ENCODE measurements around the gene TBCA. TPM values are rescaled to one million over a fixed set of nuclear protein-coding genes. Genes with fewer than 3 reads are reported as not detected.

Gene TBCA
- total and polyA plus RNA-seq, 2 donors from 2014 or later = 124 to 407 TPM

DNA sequence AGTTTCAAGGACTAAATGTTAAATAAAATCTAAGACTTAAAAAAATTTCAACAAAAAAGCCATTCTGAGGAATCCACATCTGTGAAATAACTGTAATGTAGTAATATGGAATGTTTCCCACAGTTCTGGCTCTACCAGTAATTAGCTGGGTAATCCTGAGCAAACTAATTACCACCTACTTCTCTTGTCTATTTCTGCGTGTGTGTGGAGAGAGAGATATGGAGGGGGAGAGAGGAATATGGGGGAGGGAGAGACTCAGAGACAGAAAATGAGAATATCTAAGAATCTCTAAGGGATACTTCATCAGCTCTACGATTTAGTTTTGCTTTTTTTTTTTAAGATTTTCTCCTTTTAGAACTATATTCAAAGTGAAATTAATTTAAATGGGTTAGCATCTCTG lies 28.0 kb downstream of the TBCA start:
- Histone ChIP-seq H3K4me1 (ENCODE audit: control insufficient read depth in 2 of 3, insufficient read depth in 2 of 3, low read depth in 1 of 3, low read length in 3 of 3) (peaks cover 0 to 6% (median 0%) of the 10 kb centered on the region in 3 donors), H3K4me3 (ENCODE audit: low read length in 3 of 3) (no peak overlapping the region), H3K27me3 (ENCODE audit: control insufficient read depth, insufficient read depth, low read length) (no peaks in the 10 kb centered on the region), H3K27ac (ENCODE audit: low read depth in 2 of 2, low read length in 2 of 2) (no peak overlapping the region), H3K9ac (ENCODE audit: low read length in 3 of 3) (no peak overlapping the region), H3K36me3 (ENCODE audit: control insufficient read depth in 2 of 3, insufficient read depth in 3 of 3, low read length in 3 of 3) (peaks cover 0 to 2% (median 0%) of the 10 kb centered on the region in 3 donors), H3K9me3 (ENCODE audit: control insufficient read depth in 2 of 3, insufficient read depth in 1 of 3, low read length in 3 of 3) (no peaks in the 10 kb centered on the region)
- intact Hi-C loops (cut with DNase I) = no loop called here
- DNase-seq (no peak), FAIRE-seq (no peak)
- TF ChIP-seq, protein P1, sequence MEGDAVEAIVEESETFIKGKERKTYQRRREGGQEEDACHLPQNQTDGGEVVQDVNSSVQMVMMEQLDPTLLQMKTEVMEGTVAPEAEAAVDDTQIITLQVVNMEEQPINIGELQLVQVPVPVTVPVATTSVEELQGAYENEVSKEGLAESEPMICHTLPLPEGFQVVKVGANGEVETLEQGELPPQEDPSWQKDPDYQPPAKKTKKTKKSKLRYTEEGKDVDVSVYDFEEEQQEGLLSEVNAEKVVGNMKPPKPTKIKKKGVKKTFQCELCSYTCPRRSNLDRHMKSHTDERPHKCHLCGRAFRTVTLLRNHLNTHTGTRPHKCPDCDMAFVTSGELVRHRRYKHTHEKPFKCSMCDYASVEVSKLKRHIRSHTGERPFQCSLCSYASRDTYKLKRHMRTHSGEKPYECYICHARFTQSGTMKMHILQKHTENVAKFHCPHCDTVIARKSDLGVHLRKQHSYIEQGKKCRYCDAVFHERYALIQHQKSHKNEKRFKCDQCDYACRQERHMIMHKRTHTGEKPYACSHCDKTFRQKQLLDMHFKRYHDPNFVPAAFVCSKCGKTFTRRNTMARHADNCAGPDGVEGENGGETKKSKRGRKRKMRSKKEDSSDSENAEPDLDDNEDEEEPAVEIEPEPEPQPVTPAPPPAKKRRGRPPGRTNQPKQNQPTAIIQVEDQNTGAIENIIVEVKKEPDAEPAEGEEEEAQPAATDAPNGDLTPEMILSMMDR (IDR thresholded peaks at IDR 0.05; ENCODE audit: borderline replicate concordance, extremely low read depth, insufficient read depth) = no peak

DNA sequence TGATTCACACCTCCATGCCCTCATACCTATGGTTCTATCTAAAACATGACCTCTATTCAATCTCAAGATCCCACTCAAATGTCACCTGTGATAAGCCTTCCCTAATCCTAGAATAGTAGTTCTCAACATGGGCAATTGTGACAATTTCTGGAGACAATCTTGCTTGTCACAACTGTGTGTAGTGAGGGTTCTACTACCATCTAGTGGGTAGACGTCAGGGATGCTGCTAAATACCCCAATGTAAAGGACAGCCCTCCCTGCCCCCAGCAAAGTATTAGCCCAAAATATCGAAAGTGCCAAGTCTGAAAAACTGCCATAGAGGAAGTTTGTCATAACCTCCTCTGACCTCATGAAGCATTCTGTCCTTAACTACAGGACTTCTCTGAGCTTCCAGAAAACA lies 32.0 kb downstream of the TBCA start:
- no peaks in the 10 kb centered on the region for H3K27me3 ChIP-seq (ENCODE audit: control insufficient read depth, insufficient read depth, low read length)
- intact Hi-C loops (cut with DNase I) = no loop called here
- no peak overlapping the region for H3K9ac ChIP-seq (ENCODE audit: low read length in 3 of 3)
- DNase-seq (no peak), FAIRE-seq (no peak)
- H3K4me1 ChIP-seq (ENCODE audit: control insufficient read depth in 2 of 3, insufficient read depth in 2 of 3, low read depth in 1 of 3, low read length in 3 of 3) = peaks cover 0 to 6% (median 0%) of the 10 kb centered on the region in 3 donors
- TF ChIP-seq, protein P1 (IDR thresholded peaks at IDR 0.05; ENCODE audit: borderline replicate concordance, extremely low read depth, insufficient read depth) = no peak
- H3K9me3 ChIP-seq (ENCODE audit: control insufficient read depth in 2 of 3, insufficient read depth in 1 of 3, low read length in 3 of 3) = no peaks in the 10 kb centered on the region
- no peak overlapping the region for H3K27ac ChIP-seq (ENCODE audit: low read depth in 2 of 2, low read length in 2 of 2)
- peaks cover 0 to 2% (median 0%) of the 10 kb centered on the region in 3 donors for H3K36me3 ChIP-seq (ENCODE audit: control insufficient read depth in 2 of 3, insufficient read depth in 3 of 3, low read length in 3 of 3)
- H3K4me3 ChIP-seq (ENCODE audit: low read length in 3 of 3) = no peak overlapping the region

DNA sequence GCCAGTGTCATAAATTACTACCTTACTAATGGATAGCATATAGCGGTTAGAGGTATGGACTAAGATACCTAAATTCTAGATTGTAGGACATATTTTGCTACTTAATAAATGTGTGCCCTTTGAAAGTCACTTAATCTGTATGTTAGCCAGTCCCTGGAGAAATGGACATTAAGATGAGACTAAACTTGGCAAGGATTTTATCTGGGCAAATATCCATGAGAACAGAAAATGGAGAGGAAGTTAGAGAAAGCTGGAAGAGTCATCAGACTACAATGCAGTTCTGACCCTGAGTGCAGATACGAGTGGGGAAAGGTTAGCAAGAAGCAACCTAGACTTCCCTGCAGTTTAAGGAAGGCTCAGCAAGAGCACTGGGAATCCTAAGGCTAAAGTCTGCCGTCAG lies 33.0 kb downstream of the TBCA start:
- TF ChIP-seq, protein P1 (IDR thresholded peaks at IDR 0.05; ENCODE audit: borderline replicate concordance, extremely low read depth, insufficient read depth) = no peak
- Histone ChIP-seq H3K9ac (ENCODE audit: low read length in 3 of 3) (no peak overlapping the region), H3K27ac (ENCODE audit: low read depth in 2 of 2, low read length in 2 of 2) (no peak overlapping the region), H3K9me3 (ENCODE audit: control insufficient read depth in 2 of 3, insufficient read depth in 1 of 3, low read length in 3 of 3) (no peaks in the 10 kb centered on the region), H3K36me3 (ENCODE audit: control insufficient read depth in 2 of 3, insufficient read depth in 3 of 3, low read length in 3 of 3) (peaks cover 0 to 2% (median 0%) of the 10 kb centered on the region in 3 donors), H3K27me3 (ENCODE audit: control insufficient read depth, insufficient read depth, low read length) (no peaks in the 10 kb centered on the region), H3K4me1 (ENCODE audit: control insufficient read depth in 2 of 3, insufficient read depth in 2 of 3, low read depth in 1 of 3, low read length in 3 of 3) (peaks cover 0 to 6% (median 0%) of the 10 kb centered on the region in 3 donors), H3K4me3 (ENCODE audit: low read length in 3 of 3) (no peak overlapping the region)
- no peak for DNase-seq
- no peak for FAIRE-seq
- intact Hi-C loops (cut with DNase I) = no loop called here

- Histone ChIP-seq H3K27ac (ENCODE audit: low read depth in 2 of 2, low read length in 2 of 2) (no peak overlapping the region), H3K9me3 (ENCODE audit: control insufficient read depth in 2 of 3, insufficient read depth in 1 of 3, low read length in 3 of 3) (no peaks in the 10 kb centered on the region), H3K27me3 (ENCODE audit: control insufficient read depth, insufficient read depth, low read length) (no peaks in the 10 kb centered on the region), H3K4me1 (ENCODE audit: control insufficient read depth in 2 of 3, insufficient read depth in 2 of 3, low read depth in 1 of 3, low read length in 3 of 3) (peaks cover 0 to 6% (median 0%) of the 10 kb centered on the region in 3 donors), H3K4me3 (ENCODE audit: low read length in 3 of 3) (no peak overlapping the region), H3K9ac (ENCODE audit: low read length in 3 of 3) (no peak overlapping the region), H3K36me3 (ENCODE audit: control insufficient read depth in 2 of 3, insufficient read depth in 3 of 3, low read length in 3 of 3) (peaks cover 0 to 2% (median 0%) of the 10 kb centered on the region in 3 donors)
- no peak for FAIRE-seq
- TF ChIP-seq, protein P1 (IDR thresholded peaks at IDR 0.05; ENCODE audit: borderline replicate concordance, extremely low read depth, insufficient read depth) = no peak
- intact Hi-C loops (cut with DNase I) = no loop called here
- no peak for DNase-seq
Measured at GRCh38 chr5:77741608-77742007, 34.5 kb downstream of the TBCA start.
